MG63 (cell line): Measurements from ENCODE around the gene TBX21. TPM values are rescaled to one million over a fixed set of nuclear protein-coding genes. Genes with fewer than 3 reads are reported as not detected.
A peak's percentile ranks its signal among the peaks of the same experiment; 100 is the strongest.
"Not testable (repeated sequence)": the region's sequence is repeated elsewhere in the genome, so short reads cannot be mapped to it uniquely, and the experiment has no call there.

Source experiments
- DNase-seq: peaks from one replicate; pipeline ENCODE4 v3.0.0-alpha.2; 2020
- H3K27me3 ChIP-seq: fragments of 250-450 bp; sonication (Bioruptor Pico); 2 replicates; pipeline ENCODE4 v1.5.1; 2020; ENCODE audit warnings: mild to moderate bottlenecking, moderate library complexity
- H3K36me3 ChIP-seq: fragments of 250-450 bp; sonication (Bioruptor Pico); 2 replicates; pipeline ENCODE4 v1.5.1; 2020; ENCODE audit warnings: mild to moderate bottlenecking, moderate library complexity
- H3K4me3 ChIP-seq: fragments of 250-450 bp; sonication (Bioruptor Pico); 2 replicates; pipeline ENCODE4 v1.5.1; 2020; ENCODE audit warnings: mild to moderate bottlenecking, moderate library complexity
- H3K9me3 ChIP-seq: fragments of 250-450 bp; sonication (Bioruptor Pico); 2 replicates; pipeline ENCODE4 v1.5.1; 2020; ENCODE audit warnings: mild to moderate bottlenecking, moderate library complexity
- total RNA-seq: library from RNA; depleted of rRNA; stranded (reverse); fragments of >200 nt; shearing (Covaris generic); gene quantifications from 2 replicates; pipeline ENCODE4 v1.2.3, GENCODE V29; 2014; ENCODE audit warnings: low replicate concordance; rRNA removed

The TBX21 gene
- total RNA-seq, 1 experiment from 2014 or later = not detected

DNA sequence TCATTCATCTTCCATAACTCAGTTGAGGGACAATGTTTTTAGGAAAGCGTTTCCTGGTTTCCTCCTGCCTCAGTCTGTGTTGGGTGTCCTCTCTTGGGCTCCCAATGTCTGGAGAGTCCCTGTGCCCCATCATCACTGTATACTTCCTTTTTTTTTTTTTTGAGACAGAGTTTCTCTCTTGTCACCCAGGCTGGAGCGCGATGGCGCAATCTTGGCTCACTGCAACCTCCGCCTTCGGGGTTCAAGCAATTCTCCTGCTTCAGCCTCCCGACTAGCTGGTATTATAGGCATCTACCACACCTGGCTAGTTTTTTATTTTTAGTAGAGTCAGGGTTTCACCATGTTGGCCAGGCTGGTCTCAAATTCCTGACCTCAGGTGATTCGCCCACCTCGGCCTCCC is 40.6 kb downstream of the TBX21 start:
- Histone ChIP-seq H3K9me3 (peaks cover 20% of the 10 kb centered on the region), H3K27me3 (peaks cover 17% of the 10 kb centered on the region; the same call in 1 of the 2 replicates)
- not testable (repeated sequence) for H3K4me3 ChIP-seq, DNase-seq, H3K36me3 ChIP-seq

DNA sequence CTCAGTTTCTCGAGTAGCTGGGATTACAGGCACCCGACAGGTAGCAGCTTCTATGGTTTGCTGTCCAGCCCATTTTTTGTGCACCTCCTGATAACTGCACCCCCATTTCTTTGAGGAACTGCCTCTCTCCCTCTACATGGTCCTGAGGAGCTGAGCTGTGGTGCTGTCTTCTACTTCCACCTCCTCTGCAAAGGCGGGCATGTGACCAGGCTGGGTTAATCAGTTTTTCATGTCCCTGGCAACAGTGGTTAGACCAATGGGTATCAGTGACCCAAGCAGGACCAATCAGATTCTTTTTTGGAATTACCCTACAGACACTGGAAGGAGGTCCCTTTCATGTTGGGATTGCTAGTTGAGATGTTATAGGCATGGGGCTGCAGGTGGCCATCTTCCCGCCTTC is 41.3 kb downstream of the TBX21 start:
- no peak for DNase-seq
- Histone ChIP-seq H3K4me3 (no peak overlapping the region), H3K9me3 (peaks cover 13% of the 10 kb centered on the region), H3K27me3 (peaks cover 17% of the 10 kb centered on the region; the same call in 1 of the 2 replicates), H3K36me3 (no peaks in the 10 kb centered on the region)

DNA sequence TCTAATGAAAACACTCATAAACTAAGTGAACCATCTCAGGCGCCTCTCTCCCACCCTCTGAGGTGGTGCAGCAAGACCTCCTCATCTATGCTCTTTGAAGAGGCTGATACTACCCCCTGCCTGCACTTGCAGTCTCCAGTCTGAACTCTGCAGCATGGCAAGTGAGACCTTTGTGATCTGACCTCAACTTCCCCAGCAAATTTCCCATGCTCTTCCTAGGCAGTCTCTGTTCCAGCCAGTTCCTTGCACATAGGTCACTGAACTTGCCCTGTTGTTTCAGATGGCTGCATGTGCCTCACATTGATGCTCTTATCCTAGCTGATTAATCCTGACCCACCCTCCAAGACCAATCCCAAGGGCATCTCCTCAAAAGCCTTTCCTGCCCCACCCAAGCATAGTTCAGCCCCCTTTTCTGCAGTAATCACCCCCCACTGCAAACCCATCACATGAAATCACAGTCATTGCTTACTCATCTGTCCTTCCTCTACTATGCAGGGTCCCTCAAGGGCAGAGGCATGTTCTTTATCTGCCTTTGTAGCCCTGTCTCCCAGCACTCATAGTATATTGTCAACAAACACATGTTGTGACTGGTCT is 42.0 kb downstream of the TBX21 start:
- Histone ChIP-seq H3K27me3 (peaks cover 22% of the 10 kb centered on the region), H3K9me3 (peaks cover 9% of the 10 kb centered on the region), H3K4me3 (no peak overlapping the region), H3K36me3 (no peaks in the 10 kb centered on the region)
- no peak for DNase-seq

DNA sequence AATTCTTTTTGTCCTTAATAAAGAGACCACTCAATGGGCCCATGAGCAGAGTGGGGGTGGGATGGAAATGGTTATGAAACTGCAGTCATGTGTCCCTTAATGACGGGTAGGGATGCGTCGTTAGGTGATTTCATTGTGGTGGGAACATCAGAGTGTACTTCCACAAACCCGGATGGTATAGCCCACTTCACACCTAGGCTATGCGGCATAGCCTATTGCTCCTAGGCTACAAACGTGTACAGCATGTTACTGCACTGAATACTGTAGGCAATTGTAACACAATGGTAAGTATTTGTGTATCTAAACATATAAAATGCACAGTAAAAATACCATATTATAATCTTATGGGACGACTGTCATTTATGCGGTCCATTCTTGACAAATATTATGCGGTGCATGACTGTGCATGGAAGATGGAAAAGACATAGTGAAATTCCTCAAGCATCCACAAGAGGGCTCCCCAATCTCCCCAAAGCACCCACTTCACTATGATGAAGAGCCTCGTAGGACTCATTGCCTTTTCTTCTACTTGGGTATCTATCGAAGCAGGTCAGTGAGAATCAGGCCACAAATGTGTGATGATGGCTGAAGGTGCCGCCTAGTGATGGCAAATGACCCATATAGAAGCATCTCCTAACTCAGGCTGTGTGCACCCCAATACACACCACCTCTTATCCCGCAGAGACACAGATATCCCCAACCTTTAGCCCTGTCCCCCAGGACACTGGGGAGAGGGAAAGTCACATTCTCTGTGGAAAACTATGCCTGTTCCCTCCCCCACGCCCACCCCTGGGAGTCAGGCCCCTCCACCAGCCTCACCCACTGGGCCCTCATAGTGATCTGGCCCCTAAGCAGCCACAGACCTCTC is 43.5 kb downstream of the TBX21 start:
- peaks cover 24% of the 10 kb centered on the region for H3K27me3 ChIP-seq

DNA sequence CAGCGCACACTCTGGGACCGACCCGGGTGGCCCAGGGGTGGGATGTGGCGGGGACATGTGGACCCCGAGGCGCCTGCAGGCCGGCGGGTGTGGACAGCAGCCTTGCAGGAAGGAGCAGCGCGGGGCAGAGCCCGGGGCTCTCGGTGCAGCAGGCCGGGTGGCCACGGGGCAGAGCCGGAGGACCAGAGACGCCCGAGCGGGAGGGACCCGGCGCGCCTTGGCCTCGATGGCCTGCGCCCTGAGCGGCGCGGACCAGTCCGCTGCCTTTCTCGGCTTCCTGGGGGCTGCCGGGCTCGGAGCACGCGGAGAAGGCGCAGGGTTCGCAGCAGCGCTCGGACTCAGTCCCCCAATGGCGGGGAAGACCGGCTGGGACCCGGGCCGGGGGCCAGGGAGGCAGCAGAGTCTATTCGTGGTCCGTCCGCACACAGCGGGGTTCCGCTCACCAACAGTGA is 45.2 kb downstream of the TBX21 start:
- peaks cover 25% of the 10 kb centered on the region for H3K27me3 ChIP-seq
- no peak for DNase-seq
- H3K9me3 ChIP-seq = no peaks in the 10 kb centered on the region
- no peaks in the 10 kb centered on the region for H3K36me3 ChIP-seq
- no peak overlapping the region for H3K4me3 ChIP-seq

More for the DNA sequence above, 43.5 kb downstream of the TBX21 start:
- Histone ChIP-seq H3K4me3 (no peak overlapping the region), H3K9me3 (no peaks in the 10 kb centered on the region; the same call in 1 of the 2 replicates), H3K36me3 (no peaks in the 10 kb centered on the region)
- no peak for DNase-seq

DNA sequence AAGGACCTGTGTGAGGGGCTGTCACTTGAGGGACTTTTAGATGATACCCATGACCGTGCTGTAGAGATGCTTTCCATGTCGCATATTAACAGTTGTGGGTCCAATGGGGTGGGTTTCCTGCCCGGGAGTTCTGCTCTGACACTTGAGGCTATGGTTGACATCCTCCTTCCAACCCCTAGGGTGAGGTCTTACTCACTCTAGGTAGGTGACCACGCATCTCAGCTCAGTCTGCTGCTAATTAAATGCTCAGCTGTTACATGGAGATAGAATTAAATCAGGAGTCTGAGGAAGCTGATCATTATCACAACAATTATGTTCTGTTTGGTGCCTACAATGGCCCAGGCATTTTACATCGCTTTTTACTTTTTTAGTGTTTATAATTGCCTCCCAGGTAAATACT is 48.4 kb downstream of the TBX21 start:
- H3K4me3 ChIP-seq = no peak overlapping the region
- H3K27me3 ChIP-seq = peaks cover 25% of the 10 kb centered on the region
- no peak for DNase-seq
- H3K9me3 ChIP-seq = no peaks in the 10 kb centered on the region
- H3K36me3 ChIP-seq = no peaks in the 10 kb centered on the region

DNA sequence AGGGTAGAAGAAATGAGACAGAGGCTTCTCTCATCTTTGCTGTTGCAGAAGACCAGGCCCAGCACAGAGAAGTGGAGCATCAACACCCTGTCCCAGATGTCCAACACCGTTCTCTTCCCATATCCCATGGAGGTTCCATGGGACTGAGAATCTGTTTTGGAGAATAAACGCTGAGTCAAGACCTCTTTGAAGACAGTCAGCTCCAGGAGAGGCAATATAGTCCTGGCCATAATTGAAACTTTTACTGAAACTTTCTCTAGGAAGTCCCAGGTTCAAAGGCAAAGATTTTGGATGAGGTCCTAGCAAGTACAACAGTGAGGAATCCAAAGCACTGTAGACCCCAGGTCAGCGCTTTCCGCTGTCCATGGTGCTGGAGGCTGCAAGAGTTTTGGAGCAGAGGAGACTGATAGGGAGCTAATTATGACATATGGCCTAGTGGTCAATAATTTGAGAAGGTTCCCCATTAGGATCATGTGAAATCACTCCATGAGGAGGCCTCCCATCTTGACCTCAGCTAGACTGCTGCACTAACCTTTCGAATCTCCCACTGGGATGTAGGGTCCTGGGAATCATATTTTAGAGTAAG is 52.6 kb downstream of the TBX21 start:
- no peak overlapping the region for H3K4me3 ChIP-seq
- DNase-seq = peak; percentile 32
- peaks cover 55% of the 10 kb centered on the region for H3K27me3 ChIP-seq
- no peaks in the 10 kb centered on the region for H3K36me3 ChIP-seq
- no peaks in the 10 kb centered on the region for H3K9me3 ChIP-seq

DNA sequence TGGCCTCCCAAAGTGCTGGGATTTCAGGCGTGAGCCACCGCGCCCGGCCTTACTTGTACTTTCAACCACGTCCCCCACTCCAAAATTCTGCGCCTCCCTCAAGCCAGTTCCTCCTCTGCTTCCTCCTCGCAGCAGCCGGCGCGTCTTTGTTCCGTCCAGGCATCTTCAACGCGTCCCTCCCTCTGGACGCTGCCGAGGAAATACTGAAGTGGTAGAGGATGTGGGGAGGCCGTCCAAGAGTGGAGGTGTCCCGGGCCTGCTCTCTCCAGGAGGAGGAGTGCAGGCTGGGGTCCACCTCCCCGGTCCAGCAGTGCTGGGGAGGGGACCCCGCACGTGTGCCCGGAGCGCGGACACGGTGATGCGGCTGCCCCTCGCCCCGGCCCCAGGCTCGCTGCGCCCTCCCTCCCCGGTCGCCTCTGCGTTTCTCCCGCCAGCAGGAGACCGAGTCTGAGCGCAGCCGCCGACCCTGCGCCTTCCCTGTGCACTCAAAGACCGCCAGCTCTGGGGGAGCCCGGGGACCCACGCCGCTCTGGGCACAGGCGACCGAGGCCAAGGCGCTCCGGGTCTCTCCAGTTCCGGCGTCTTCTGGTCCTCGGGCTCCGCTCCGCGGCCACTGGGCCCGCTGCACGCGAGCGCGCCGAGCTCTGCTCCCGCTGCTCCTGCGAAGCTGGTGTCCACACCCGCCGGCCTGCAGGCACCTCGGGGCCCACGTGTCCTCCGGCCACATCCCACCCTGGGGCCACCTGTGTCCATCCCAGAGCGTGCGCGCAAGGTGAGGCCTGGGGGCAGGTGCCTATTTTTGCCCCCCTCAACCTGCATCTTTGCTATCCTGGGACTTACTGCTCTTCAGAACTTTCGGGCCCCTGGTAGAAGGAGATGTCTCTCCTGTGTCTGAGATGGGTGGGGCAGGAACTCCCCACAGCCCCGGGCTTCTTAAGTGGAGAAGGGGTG is 56.9 kb downstream of the TBX21 start:
- H3K4me3 ChIP-seq = peak overlapping the region; percentile 10; the same call in 1 of the 2 replicates
- DNase-seq = peak; percentile 51

DNA sequence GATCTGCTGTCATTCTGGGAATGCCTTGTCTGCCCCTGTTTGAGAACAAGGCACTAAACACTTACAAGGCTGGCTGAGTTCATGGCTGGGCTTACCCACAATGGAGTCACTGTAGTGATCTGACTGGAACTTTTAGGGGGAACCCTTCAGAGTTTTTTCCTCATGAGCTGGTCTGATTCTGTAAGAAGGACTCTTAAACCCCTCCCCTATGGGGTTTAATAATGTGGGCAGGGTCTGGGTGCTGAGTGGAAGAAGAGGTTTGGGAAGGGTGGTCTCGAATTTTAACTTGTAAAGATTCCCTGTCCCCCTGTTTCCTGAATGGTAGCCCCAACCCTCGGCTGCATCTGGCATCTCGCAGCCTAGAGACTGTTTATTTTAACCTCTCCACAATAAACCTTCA is 58.0 kb downstream of the TBX21 start:
- Histone ChIP-seq H3K4me3 (no peak overlapping the region), H3K36me3 (no peaks in the 10 kb centered on the region), H3K27me3 (peaks cover 89% of the 10 kb centered on the region), H3K9me3 (no peaks in the 10 kb centered on the region)
- no peak for DNase-seq

More for the DNA sequence above, 56.9 kb downstream of the TBX21 start:
- no peaks in the 10 kb centered on the region for H3K36me3 ChIP-seq
- peaks cover 80% of the 10 kb centered on the region for H3K27me3 ChIP-seq
- H3K9me3 ChIP-seq = no peaks in the 10 kb centered on the region

DNA sequence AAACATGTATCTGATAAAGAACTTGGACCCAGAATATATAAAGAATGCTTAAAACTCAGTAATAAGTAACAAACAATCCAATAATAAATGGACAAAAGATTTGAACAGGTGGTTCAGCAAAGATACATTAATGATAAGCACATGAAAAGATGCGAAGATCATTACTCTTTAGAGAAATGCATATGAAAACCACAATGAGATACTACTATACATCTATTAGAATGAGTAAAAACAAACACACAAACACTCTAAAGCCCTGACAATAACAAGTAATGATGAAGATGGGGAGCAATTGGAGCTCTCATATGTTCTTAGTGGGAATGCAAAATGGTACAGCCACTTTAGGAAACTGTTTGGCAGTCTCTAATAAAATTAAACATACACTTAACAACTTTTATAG is 59.4 kb downstream of the TBX21 start:
- DNase-seq = no peak
- H3K36me3 ChIP-seq = no peaks in the 10 kb centered on the region
- H3K9me3 ChIP-seq = no peaks in the 10 kb centered on the region
- no peak overlapping the region for H3K4me3 ChIP-seq
- H3K27me3 ChIP-seq = peaks cover 96% of the 10 kb centered on the region

DNA sequence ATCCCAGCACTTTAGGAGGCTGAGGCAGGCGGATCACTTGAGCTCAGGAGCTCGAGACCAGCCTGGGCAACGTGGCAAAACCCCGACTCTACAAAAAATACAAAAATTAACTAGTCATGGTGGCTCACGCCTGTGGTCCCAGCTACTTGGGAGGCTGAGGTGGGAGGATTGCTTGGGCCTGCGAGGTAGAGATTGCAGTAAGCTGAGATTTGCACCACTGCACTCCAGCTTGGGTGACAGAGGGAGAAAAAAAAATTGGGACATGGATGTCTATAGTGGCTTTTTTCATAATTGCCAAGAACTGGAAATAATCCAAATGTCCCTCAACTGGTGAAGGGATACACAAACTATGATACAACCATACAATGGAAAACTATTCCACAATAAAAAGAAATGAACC is 59.9 kb downstream of the TBX21 start:
- H3K27me3 ChIP-seq = peaks cover 95% of the 10 kb centered on the region
- no peaks in the 10 kb centered on the region for H3K36me3 ChIP-seq
- H3K9me3 ChIP-seq = no peaks in the 10 kb centered on the region
- no peak overlapping the region for H3K4me3 ChIP-seq
- no peak for DNase-seq

Other genes starting within 250 kb of the TBX21 start
- 48.9 and 50.4 TPM in 2 replicates for gene NPEPPS, start 202.1 kb upstream of the TBX21 start, total RNA-seq
- gene KPNB1, start 83.3 kb upstream of the TBX21 start, total RNA-seq = 202 and 291 TPM in 2 replicates
- 8.4 and 18.7 TPM in 2 replicates for gene TBKBP1, start 39.1 kb upstream of the TBX21 start, total RNA-seq
- gene OSBPL7, start 88.6 kb downstream of the TBX21 start, total RNA-seq = 3.6 and 11.4 TPM in 2 replicates
- gene MRPL10, start 98.3 kb downstream of the TBX21 start, total RNA-seq = 62.6 and 63.0 TPM in 2 replicates
- not detected in 2 replicates for gene LRRC46, start 98.4 kb downstream of the TBX21 start, total RNA-seq
- gene SCRN2, start 108.0 kb downstream of the TBX21 start, total RNA-seq = 41.8 and 45.0 TPM in 2 replicates
- gene SP6, start 117.9 kb downstream of the TBX21 start, total RNA-seq = not detected in 2 replicates
- gene SP2, start 163.0 kb downstream of the TBX21 start, total RNA-seq = 0.81 and 2.3 TPM in 2 replicates
- 41.4 and 89.7 TPM in 2 replicates for gene PNPO, start 208.3 kb downstream of the TBX21 start, total RNA-seq
- gene PRR15L, start 224.6 kb downstream of the TBX21 start, total RNA-seq = not detected in 2 replicates
- gene CDK5RAP3, start 237.9 kb downstream of the TBX21 start, total RNA-seq = 53.3 and 59.4 TPM in 2 replicates